Thyroid gland (tissue), 4 donors: Measurements from ENCODE around the gene PRKCA. TPM values are rescaled to one million over a fixed set of nuclear protein-coding genes. Genes with fewer than 3 reads are reported as not detected.
"Not testable (repeated sequence)": the region's sequence is repeated elsewhere in the genome, so short reads cannot be mapped to it uniquely, and the experiment has no call there.

Experiments used
- DNase-seq, 2 donors: peaks; one replicate each; pipeline ENCODE4 v3.0.0-alpha.2; 2019
- H3K27ac ChIP-seq, 3 donors: fragments of 200-600 bp; sonication (generic); 1 replicate in 2 of 3; 2 replicates in 1 of 3; pipeline ENCODE4 v1.5.1; 2016 to 2019; ENCODE audit warnings: mild to moderate bottlenecking in 1 of 3, moderate library complexity in 1 of 3
- H3K27me3 ChIP-seq: fragments of 200-600 bp; sonication (generic); one replicate; pipeline ENCODE4 v1.5.1; 2019
- H3K36me3 ChIP-seq, 2 donors: fragments of 200-600 bp; sonication (generic); one replicate each; pipeline ENCODE4 v1.5.1; 2016 to 2019
- H3K4me1 ChIP-seq, 2 donors: fragments of 200-600 bp; sonication (generic); one replicate each; pipeline ENCODE4 v1.5.1; 2017 to 2019
- H3K4me3 ChIP-seq, 3 donors: fragments of 200-600 bp; sonication (generic); replicated peaks in 1 of 3; 1 replicate in 2 of 3; 2 replicates in 1 of 3; pipeline ENCODE4 v1.5.1; 2016; ENCODE audit warnings: mild to moderate bottlenecking in 1 of 3
- H3K9me3 ChIP-seq: fragments of 200-600 bp; sonication (generic); one replicate; pipeline ENCODE4 v1.5.1; 2017
- POLR2A ChIP-seq, 2 donors: fragments of 450-650 bp; IDR thresholded peaks; one replicate each; pipeline ENCODE4 v1.6.1; 2017; ENCODE audit warnings: antibody characterized with exemption in 2 of 2, mild to moderate bottlenecking in 2 of 2, moderate library complexity in 1 of 2
- WGBS, 2 donors: methylation state at CpG; one replicate each; pipeline ENCODE4 v1.1.5; 2017; 5-methylcytosine and 5-hydroxymethylcytosine counted together
- intact Hi-C: fragments of 100-400 bp; cut with DNase I; formaldehyde crosslinking; loops from one replicate; pipeline ENCODE4 v1.15.1; 2023
- total RNA-seq, 4 donors: library from RNA; depleted of rRNA; stranded (reverse); fragments of >200 nt; gene quantifications; one replicate each; pipeline ENCODE4 v1.2.3, GENCODE V29; 2016
- TF ChIP-seq, protein P1 (sequence below), 6 experiments: fragments of 200-600 bp in 3 of 6; fragments of 450-650 bp in 3 of 6; sonication (generic) in 3 of 6; IDR thresholded peaks; one replicate each; pipeline ENCODE4 v1.5.1; 2016 to 2019; ENCODE audit warnings: antibody characterized with exemption in 6 of 6, mild to moderate bottlenecking in 2 of 6, inconsistent platforms in 1 of 6, moderate library complexity in 1 of 6

PRKCA gene
- total RNA-seq = 10 to 100 TPM in 3 of 4 donors, 1 to 10 TPM in 1; 6.7 to 24.2 (median 15.3) TPM

DNA sequence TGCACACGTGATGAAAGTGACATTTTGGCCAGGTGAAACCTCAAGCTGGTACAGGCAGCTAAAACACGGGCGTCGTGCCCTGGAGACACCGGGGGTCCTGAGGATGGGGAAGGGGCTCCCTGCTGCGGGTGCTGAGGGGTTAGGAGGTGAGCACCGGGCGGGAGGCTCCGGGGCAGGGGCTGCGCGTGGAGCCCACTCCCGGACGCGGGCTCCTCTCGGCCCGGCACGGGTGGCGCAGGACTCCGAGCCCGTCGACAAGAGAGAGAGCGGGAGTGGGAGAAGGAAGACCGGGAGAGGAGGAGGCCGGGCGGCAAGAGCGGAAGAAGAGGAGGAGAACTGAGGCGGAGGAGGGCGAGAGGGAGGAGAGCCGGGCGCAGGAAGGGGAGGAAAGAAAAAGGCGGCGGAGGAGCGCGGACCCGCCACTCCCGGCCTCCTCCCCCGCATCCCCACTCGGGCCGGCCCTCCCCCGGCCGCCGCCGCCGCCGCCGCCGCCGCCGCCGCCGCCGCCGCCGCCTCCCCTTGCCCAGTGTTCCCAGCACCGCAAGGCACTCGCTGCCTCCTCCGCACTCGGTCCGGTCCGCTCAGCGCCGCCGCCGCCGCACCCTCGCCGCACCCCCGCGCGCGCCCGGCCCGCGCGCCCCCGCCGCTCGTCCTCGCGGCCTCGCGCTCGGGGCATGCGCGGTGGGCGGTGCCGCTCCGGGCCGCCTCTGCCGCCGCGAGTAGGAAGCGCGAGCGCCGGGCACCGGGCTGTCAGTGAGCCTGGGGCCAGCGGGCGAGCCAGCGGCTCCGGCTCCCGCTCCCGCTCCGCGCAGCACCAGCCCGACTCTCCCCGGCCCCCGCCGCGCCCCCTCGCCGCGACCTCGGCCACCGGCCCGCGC, at the start of gene PRKCA:
Gene PRKCA (plus strand): TSS at position 750 of the 878 bp plus-strand sequence.
- Histone ChIP-seq H3K27ac (peak within 1 kb of the TSS; percentile 17 to 83 (median 68)), H3K36me3 (no peaks in the 10 kb centered on the region), H3K4me3 (peak within 1 kb of the TSS; percentile 63 to 81 (median 71)), H3K4me1 (peaks cover 18 to 20% of the 10 kb centered on the region in 2 donors), H3K9me3 (no peaks in the 10 kb centered on the region), H3K27me3 (no peaks in the 10 kb centered on the region)
- intact Hi-C loops = no loop called here
- peak; percentile 75 to 97 for TF ChIP-seq POLR2A (IDR thresholded peaks at IDR 0.05)
- TF ChIP-seq, protein P1, sequence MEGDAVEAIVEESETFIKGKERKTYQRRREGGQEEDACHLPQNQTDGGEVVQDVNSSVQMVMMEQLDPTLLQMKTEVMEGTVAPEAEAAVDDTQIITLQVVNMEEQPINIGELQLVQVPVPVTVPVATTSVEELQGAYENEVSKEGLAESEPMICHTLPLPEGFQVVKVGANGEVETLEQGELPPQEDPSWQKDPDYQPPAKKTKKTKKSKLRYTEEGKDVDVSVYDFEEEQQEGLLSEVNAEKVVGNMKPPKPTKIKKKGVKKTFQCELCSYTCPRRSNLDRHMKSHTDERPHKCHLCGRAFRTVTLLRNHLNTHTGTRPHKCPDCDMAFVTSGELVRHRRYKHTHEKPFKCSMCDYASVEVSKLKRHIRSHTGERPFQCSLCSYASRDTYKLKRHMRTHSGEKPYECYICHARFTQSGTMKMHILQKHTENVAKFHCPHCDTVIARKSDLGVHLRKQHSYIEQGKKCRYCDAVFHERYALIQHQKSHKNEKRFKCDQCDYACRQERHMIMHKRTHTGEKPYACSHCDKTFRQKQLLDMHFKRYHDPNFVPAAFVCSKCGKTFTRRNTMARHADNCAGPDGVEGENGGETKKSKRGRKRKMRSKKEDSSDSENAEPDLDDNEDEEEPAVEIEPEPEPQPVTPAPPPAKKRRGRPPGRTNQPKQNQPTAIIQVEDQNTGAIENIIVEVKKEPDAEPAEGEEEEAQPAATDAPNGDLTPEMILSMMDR (IDR thresholded peaks at IDR 0.05) = no peak
- WGBS, 2 donors = 0 to 1% methylated on average over 36 to 42 of the region's 117 CpGs
- DNase-seq = peak; percentile 71

DNA sequence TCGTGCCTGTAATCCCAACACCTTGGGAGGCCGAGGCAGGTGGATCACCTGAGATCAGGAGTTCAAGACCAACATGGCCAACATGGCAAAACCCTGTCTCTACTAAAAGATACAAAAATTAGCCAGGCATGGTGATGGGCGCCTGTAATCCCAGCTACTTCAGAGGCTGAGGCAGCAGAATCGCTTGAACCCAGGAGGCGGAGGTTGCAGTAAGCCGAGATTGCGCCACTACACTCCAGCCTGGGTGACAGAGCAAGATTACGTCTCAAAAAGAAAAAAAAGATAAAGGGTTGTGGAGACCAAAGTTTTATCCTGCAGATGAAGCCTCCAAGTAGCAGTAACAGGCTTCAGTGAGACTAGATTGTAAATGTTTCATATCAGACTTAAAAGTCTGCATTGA, 49.0 kb upstream of the PRKCA start:
- not testable (repeated sequence) for H3K36me3 ChIP-seq, DNase-seq, H3K27me3 ChIP-seq, H3K27ac ChIP-seq, H3K4me3 ChIP-seq, H3K4me1 ChIP-seq, H3K9me3 ChIP-seq
- intact Hi-C loops = loop anchor here (10.0 kb wide), 1 partner anchor 421 kb away; no protein-coding TSS in a partner anchor
- 82 to 85% methylated on average over 8 of the region's 8 CpGs for WGBS, 2 donors

DNA sequence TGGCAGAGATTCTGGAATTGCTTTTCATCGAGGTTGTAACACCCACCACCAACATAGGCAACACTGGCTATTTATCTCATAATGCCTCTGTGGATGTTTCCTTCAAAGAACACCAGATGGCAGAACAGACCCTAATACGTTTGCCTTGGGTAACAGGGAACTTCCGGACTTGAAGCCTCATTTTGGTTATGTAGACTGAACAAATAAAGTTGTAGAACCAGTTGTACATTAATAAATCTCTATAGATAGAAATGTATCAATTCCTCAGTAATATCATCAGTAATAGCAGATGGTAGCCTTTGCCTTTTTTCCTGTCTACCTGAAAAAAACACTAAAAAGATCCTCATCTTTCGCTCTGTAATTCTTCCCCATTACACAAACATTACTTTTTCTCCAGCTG, 47.3 kb upstream of the PRKCA start:
- Histone ChIP-seq H3K27me3 (no peaks in the 10 kb centered on the region), H3K4me1 (no peaks in the 10 kb centered on the region), H3K36me3 (no peaks in the 10 kb centered on the region), H3K4me3 (no peak overlapping the region), H3K27ac (no peak overlapping the region), H3K9me3 (no peaks in the 10 kb centered on the region)
- peak; percentile 4 to 8 for DNase-seq
- WGBS, 2 donors = 27% methylated on average over 4 of the region's 4 CpGs
- TF ChIP-seq, protein P1 (IDR thresholded peaks at IDR 0.05) = peak in 4 of 6 experiments; percentile 72 to 89 (median 86)
- TF ChIP-seq POLR2A (IDR thresholded peaks at IDR 0.05) = no peak
- intact Hi-C loops = loop anchor here (2.0 to 10.0 kb wide), 2 partner anchors 312 to 420 kb away; no protein-coding TSS in a partner anchor

DNA sequence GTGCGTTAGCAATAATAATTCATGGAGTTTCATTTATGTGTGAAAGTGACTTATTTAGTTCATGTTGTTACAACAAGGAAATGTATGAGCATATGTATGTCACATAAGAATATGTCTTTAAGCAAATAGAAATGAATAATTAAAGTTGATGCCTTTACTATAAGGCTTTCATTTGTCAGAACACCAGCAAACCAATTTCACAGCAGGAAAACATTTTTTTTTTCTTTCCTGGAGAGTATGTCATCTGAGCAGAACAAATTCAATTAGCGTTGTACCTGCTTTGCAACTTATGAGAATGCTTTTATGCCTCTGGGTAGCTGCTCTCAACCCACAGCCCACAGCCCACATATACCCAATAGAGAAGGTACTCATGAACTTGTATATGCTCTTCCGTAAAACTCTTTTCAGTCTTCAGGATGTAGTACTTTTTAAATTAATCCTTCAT, 46.9 kb upstream of the PRKCA start:
- no peaks in the 10 kb centered on the region for H3K27me3 ChIP-seq
- H3K4me3 ChIP-seq = no peak overlapping the region
- intact Hi-C loops = loop anchor here (2.0 to 10.0 kb wide), 2 partner anchors 311 to 419 kb away; no protein-coding TSS in a partner anchor
- no peaks in the 10 kb centered on the region for H3K9me3 ChIP-seq
- DNase-seq = no peak
- 73 to 85% methylated on average over 3 of the region's 3 CpGs for WGBS, 2 donors
- H3K4me1 ChIP-seq = no peaks in the 10 kb centered on the region
- H3K36me3 ChIP-seq = no peaks in the 10 kb centered on the region
- no peak overlapping the region for H3K27ac ChIP-seq
- TF ChIP-seq, protein P1 (IDR thresholded peaks at IDR 0.05) = no peak
- no peak for TF ChIP-seq POLR2A (IDR thresholded peaks at IDR 0.05)

DNA sequence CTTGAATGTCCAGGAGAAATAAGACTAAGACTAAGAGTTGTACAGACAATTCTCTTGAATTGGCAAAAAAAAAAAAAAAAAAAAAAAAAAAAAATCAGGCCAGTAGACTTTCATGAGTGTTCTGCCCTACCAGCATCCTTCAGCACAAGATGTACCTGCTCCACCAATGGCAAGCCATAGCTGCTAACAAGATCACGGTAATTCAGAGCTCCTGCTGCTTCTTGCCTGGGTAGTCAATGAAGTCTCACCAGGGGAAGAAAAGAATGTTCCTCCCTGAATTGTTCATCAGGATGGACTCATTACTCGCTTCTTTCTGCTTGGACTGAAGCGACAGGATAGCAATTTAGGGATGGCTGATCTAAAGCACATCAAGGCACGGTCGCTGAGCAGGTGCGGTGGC, 42.1 kb upstream of the PRKCA start:
- H3K27ac ChIP-seq = no peak overlapping the region
- intact Hi-C loops = no loop called here
- H3K36me3 ChIP-seq = no peaks in the 10 kb centered on the region
- no peak overlapping the region for H3K4me3 ChIP-seq
- 85 to 89% methylated on average over 6 of the region's 6 CpGs for WGBS, 2 donors
- TF ChIP-seq POLR2A (IDR thresholded peaks at IDR 0.05) = no peak
- TF ChIP-seq, protein P1 (IDR thresholded peaks at IDR 0.05) = no peak
- no peaks in the 10 kb centered on the region for H3K9me3 ChIP-seq
- H3K27me3 ChIP-seq = no peaks in the 10 kb centered on the region
- DNase-seq = no peak
- H3K4me1 ChIP-seq = no peaks in the 10 kb centered on the region
